ENCODE results near the gene TCEAL7.

The TCEAL7 gene

GRCh38 chrX:103369479-103369878, 39.4 kb downstream of the TCEAL7 start:
- no peak for DNase-seq

- DNase-seq = no peak
Measured at GRCh38 chrX:103372886-103373285, 42.8 kb downstream of the TCEAL7 start.

- no peak for DNase-seq
Measured at GRCh38 chrX:103373581-103373980, 43.5 kb downstream of the TCEAL7 start.

GRCh38 chrX:103376118-103376978, 46.3 kb downstream of the TCEAL7 start, which contains the start of gene BEX3:
TSS of gene BEX3 (plus strand) at chrX:103376538. CDS start at chrX:103377522, 984 bp downstream.
- DNase-seq = peak; percentile 29 to 51

- no peak for DNase-seq
Measured at GRCh38 chrX:103376979-103377324, 46.9 kb downstream of the TCEAL7 start.

- DNase-seq = no peak
Measured at GRCh38 chrX:103378990-103379389, 49.0 kb downstream of the TCEAL7 start.

All from stimulated activated CD4-positive, alpha-beta T cell treated with anti-CD3 and anti-CD28 coated beads, Interleukin-2, amount 100 ng/mL, for 24 hours (primary cell).